Endodermal cell (in vitro differentiated cells): ENCODE data around the gene MIDN. TPM values are rescaled to one million over a fixed set of nuclear protein-coding genes. Genes with fewer than 3 reads are reported as not detected.

Experiments
- DNase-seq: peaks from one replicate; pipeline ENCODE4 v3.0.0-alpha.2; 2017
- H3K27ac ChIP-seq: 2 replicates; pipeline ENCODE4 v1.5.1; 2013; ENCODE audit warnings: mild to moderate bottlenecking, low read depth, low read length, moderate library complexity
- H3K27me3 ChIP-seq: 2 replicates; pipeline ENCODE4 v1.6.1; 2013; ENCODE audit warnings: mild to moderate bottlenecking, low read length, moderate library complexity; ENCODE audit not compliant: insufficient read depth, control insufficient read depth, poor library complexity, severe bottlenecking
- H3K36me3 ChIP-seq: 2 replicates; pipeline ENCODE4 v1.7.0; 2013; ENCODE audit warnings: mild to moderate bottlenecking, low read length, moderate library complexity; ENCODE audit not compliant: control insufficient read depth, insufficient read depth
- H3K4me1 ChIP-seq: one replicate; pipeline ENCODE4 v1.7.0; 2013; ENCODE audit warnings: low read length; ENCODE audit not compliant: control insufficient read depth, insufficient read depth
- H3K4me3 ChIP-seq: 2 replicates; pipeline ENCODE4 v1.5.1; 2013; ENCODE audit warnings: mild to moderate bottlenecking, low read length, moderate library complexity
- H3K9ac ChIP-seq: 2 replicates; pipeline ENCODE4 v1.6.1; 2013; ENCODE audit warnings: mild to moderate bottlenecking, low read length, moderate library complexity; ENCODE audit not compliant: poor library complexity, severe bottlenecking; ENCODE audit errors: extremely low read depth
- H3K9me3 ChIP-seq: 2 replicates; pipeline ENCODE4 v1.6.1; 2013; ENCODE audit warnings: mild to moderate bottlenecking, low read length, moderate library complexity; ENCODE audit not compliant: control insufficient read depth
- H3K27ac Mint-ChIP-seq: 2 replicates; pipeline ENCODE4 v1.8.0; 2020; ENCODE audit warnings: mixed read lengths
- H3K27me3 Mint-ChIP-seq: 2 replicates; pipeline ENCODE4 v1.8.0; 2021; ENCODE audit warnings: mild to moderate bottlenecking, mixed read lengths; ENCODE audit not compliant: insufficient read depth
- H3K36me3 Mint-ChIP-seq: 2 replicates; pipeline ENCODE4 v1.8.0; 2020; ENCODE audit warnings: low read depth, mixed read lengths
- H3K4me1 Mint-ChIP-seq: 2 replicates; pipeline ENCODE4 v1.8.0; 2020; ENCODE audit warnings: mixed read lengths
- H3K4me3 Mint-ChIP-seq: 2 replicates; pipeline ENCODE4 v1.8.0; 2020; ENCODE audit warnings: mild to moderate bottlenecking, moderate library complexity, mixed read lengths
- H3K9me3 Mint-ChIP-seq: 2 replicates; pipeline ENCODE4 v1.8.0; 2020; ENCODE audit warnings: mild to moderate bottlenecking, mixed read lengths
- whole genome bisulfite sequencing, 2 experiments: methylation state at CpG; one replicate each; pipeline versions ENCODE4 v1.1.5 to v1.1.7; 2013; ENCODE audit warnings: missing lambda C conversion rate in 2 of 2, mixed read lengths in 1 of 2; ENCODE audit not compliant: insufficient coverage in 1 of 2, insufficient read length in 1 of 2; 5-methylcytosine and 5-hydroxymethylcytosine counted together
- total RNA-seq, 2 donors: library from RNA; stranded (reverse); fragmentation: NEBNext Ultra II Directional in 1 of 2; extraction: Animal tissue kit (Norgen Biotek cat#: 25700) in 1 of 2; gene quantifications; 2 replicates in 1 of 2; 3 replicates in 1 of 2; pipeline ENCODE4 v1.2.1, GENCODE V29; 2021
- TF ChIP-seq, protein P1 (sequence below): fragments of 200-600 bp; sonication (generic); conservative IDR thresholded peaks from 2 replicates; pipeline ENCODE4 v1.5.0; 2021; ENCODE audit warnings: antibody characterized with exemption, mild to moderate bottlenecking

Gene MIDN
- total RNA-seq, 2 donors from 2014 or later: 183 to 185 TPM

DNA sequence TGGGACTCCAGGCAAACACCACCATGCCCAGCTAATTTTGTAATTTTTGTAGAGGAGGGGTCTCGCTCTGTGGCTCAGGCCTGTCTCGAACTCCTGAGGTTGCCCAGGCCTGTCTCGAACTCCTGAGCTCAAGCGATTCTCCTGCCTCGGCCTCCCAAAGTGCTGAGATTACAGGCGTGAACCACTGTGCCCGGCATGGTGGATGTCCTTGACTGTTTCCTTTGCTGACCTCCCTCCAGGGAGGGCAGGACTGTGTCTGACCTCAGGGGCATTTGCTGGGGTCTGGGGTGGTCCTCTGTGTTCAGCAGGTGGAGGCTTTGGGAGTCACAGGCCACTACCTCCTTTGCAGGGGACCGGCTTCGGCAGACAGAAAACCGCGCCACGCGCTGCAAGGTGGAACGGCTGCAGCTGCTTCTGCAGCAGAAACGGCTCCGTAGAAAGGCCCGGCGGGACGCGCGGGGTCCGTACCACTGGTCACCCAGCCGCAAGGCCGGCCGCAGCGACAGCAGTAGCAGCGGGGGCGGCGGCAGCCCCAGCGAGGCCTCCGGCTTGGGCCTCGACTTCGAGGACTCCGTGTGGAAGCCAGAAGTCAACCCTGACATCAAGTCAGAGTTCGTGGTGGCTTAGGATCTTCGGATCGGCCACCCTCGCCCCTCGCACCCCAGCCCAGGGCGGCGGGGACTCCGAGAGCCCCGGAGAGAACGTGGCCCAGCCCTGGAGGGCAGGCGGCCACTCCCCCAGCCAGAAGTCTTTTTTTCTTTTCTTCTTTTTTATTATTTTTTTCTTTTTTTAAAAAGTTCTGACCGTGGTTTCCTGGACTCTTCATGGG, 8.5 kb downstream of the MIDN start:
- Mint-ChIP-seq H3K27me3 (no peaks in the 10 kb centered on the region), H3K9me3 (no peaks in the 10 kb centered on the region), H3K27ac (no peak overlapping the region), H3K4me1 (peaks cover 26% of the 10 kb centered on the region), H3K36me3 (peaks cover 44% of the 10 kb centered on the region), H3K4me3 (no peak overlapping the region)
- WGBS, 2 experiments: 94 to 96% methylated on average over 42 to 46 of the region's 46 CpGs
- H3K4me1 ChIP-seq: peaks cover 10% of the 10 kb centered on the region
- TF ChIP-seq, protein P1, sequence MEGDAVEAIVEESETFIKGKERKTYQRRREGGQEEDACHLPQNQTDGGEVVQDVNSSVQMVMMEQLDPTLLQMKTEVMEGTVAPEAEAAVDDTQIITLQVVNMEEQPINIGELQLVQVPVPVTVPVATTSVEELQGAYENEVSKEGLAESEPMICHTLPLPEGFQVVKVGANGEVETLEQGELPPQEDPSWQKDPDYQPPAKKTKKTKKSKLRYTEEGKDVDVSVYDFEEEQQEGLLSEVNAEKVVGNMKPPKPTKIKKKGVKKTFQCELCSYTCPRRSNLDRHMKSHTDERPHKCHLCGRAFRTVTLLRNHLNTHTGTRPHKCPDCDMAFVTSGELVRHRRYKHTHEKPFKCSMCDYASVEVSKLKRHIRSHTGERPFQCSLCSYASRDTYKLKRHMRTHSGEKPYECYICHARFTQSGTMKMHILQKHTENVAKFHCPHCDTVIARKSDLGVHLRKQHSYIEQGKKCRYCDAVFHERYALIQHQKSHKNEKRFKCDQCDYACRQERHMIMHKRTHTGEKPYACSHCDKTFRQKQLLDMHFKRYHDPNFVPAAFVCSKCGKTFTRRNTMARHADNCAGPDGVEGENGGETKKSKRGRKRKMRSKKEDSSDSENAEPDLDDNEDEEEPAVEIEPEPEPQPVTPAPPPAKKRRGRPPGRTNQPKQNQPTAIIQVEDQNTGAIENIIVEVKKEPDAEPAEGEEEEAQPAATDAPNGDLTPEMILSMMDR: no peak
- peaks cover 57% of the 10 kb centered on the region for H3K36me3 ChIP-seq
- DNase-seq: no peak
- H3K27me3 ChIP-seq: no peaks in the 10 kb centered on the region
- H3K4me3 ChIP-seq: no peak overlapping the region
- peak overlapping the region; percentile 0 for H3K27ac ChIP-seq
- H3K9ac ChIP-seq: no peak overlapping the region
- H3K9me3 ChIP-seq: no peaks in the 10 kb centered on the region

DNA sequence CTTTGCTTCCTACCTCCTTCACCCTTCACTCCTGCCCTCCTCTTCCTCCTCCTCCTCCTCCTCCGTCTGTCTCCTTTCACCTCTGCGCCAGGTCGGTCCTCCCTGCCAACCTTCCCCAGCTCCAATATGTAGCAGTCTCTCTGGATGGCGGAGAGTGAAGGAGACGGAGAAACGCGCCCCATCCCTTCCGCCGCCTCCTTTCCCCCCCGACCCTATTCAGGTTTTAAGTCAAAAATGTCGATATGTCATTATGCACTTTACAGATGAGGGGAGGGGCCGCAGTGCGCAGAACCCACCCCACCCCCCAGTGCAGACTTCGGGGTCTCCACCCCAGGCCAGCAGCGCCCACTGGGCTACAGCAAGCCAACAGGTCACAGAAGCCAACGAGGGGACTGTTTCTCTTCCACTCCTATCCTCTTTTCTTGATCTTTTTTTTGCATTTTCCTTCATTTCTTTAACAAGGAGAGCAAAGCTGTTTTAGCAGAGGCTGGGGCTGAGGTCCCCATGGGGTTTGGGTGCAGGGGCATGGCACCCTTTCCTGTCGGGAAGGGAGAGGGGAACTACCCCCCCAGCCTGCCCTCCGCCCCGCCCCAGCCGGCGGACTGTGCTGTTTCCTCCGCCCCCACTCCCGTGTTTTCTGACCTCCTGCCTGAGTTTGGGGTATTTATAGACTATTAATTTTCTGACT, 9.2 kb downstream of the MIDN start:
- H3K36me3 Mint-ChIP-seq: peaks cover 44% of the 10 kb centered on the region
- TF ChIP-seq, protein P1: no peak
- no peaks in the 10 kb centered on the region for H3K27me3 ChIP-seq
- no peaks in the 10 kb centered on the region for H3K9me3 Mint-ChIP-seq
- H3K27ac Mint-ChIP-seq: peak overlapping the region; percentile 90
- no peak overlapping the region for H3K9ac ChIP-seq
- H3K4me3 Mint-ChIP-seq: no peak overlapping the region
- H3K4me3 ChIP-seq: no peak overlapping the region
- no peaks in the 10 kb centered on the region for H3K9me3 ChIP-seq
- peak overlapping the region; percentile 21 for H3K27ac ChIP-seq
- no peak for DNase-seq
- no peaks in the 10 kb centered on the region for H3K27me3 Mint-ChIP-seq
- H3K36me3 ChIP-seq: peaks cover 50% of the 10 kb centered on the region
- 83 to 87% methylated on average over 13 to 23 of the region's 23 CpGs for WGBS, 2 experiments
- H3K4me1 Mint-ChIP-seq: peaks cover 30% of the 10 kb centered on the region
- peaks cover 17% of the 10 kb centered on the region for H3K4me1 ChIP-seq

DNA sequence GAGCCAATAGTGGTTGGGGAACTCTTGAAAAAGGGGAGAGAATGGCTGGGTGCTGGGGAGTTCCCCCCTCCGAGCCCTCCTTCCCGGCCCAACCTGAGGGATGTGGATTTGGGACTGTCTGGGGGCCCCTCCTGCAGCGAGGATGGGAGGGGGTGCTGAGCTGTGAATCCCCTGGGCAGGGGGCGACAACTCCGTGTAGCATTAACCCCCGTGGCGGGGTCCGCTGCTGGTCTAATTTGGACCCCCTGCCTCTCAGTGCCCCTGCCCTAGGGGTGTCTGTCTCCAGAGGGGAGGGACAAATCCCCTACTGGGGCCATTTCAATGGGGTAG, 9.7 kb downstream of the MIDN start:
- H3K4me1 ChIP-seq: peaks cover 20% of the 10 kb centered on the region
- H3K27ac ChIP-seq: peak overlapping the region; percentile 21
- WGBS, 2 experiments: 87% methylated on average over 8 of the region's 8 CpGs; no CpG with 5 or more reads in 1 of the 2 experiments
- DNase-seq: no peak
- H3K9ac ChIP-seq: no peak overlapping the region
- Mint-ChIP-seq H3K27me3 (no peaks in the 10 kb centered on the region), H3K36me3 (peaks cover 44% of the 10 kb centered on the region), H3K9me3 (no peaks in the 10 kb centered on the region), H3K27ac (peak overlapping the region; percentile 90), H3K4me3 (no peak overlapping the region), H3K4me1 (peaks cover 31% of the 10 kb centered on the region)
- H3K27me3 ChIP-seq: no peaks in the 10 kb centered on the region
- peaks cover 50% of the 10 kb centered on the region for H3K36me3 ChIP-seq
- TF ChIP-seq, protein P1: no peak
- no peak overlapping the region for H3K4me3 ChIP-seq
- H3K9me3 ChIP-seq: no peaks in the 10 kb centered on the region
